H9 (cell line): Measurements from ENCODE around the gene AMMECR1L. TPM values are rescaled to one million over a fixed set of nuclear protein-coding genes. Genes with fewer than 3 reads are reported as not detected.

Experiments used
- DNase-seq: peaks from one replicate; pipeline ENCODE4 v3.0.0-alpha.2; 2017
- H2AFZ ChIP-seq: one replicate; pipeline ENCODE4 v1.6.1; 2013; ENCODE audit warnings: mild to moderate bottlenecking, low read length, control low read depth, moderate library complexity
- H2AK5ac ChIP-seq: 2 replicates; pipeline ENCODE4 v1.6.1; 2013; ENCODE audit warnings: low read length, control low read depth, mixed read lengths; ENCODE audit not compliant: insufficient read length
- H2BK120ac ChIP-seq: one replicate; pipeline ENCODE4 v1.6.1; 2013; ENCODE audit warnings: low read depth, mild to moderate bottlenecking, low read length, control low read depth, inconsistent platforms; ENCODE audit not compliant: poor library complexity, severe bottlenecking
- H2BK12ac ChIP-seq: 2 replicates; pipeline ENCODE4 v1.6.1; 2013; ENCODE audit warnings: low read length, control low read depth, mixed read lengths, low read depth; ENCODE audit not compliant: insufficient read length
- H2BK15ac ChIP-seq: 2 replicates; pipeline ENCODE4 v1.6.1; 2013; ENCODE audit warnings: low read depth, low read length, control low read depth
- H2BK20ac ChIP-seq: one replicate; pipeline ENCODE4 v1.6.1; 2013; ENCODE audit warnings: low read depth, mild to moderate bottlenecking, low read length, control low read depth, inconsistent platforms; ENCODE audit not compliant: poor library complexity, severe bottlenecking
- H2BK5ac ChIP-seq: 2 replicates; pipeline ENCODE4 v1.6.1; 2013; ENCODE audit warnings: low read length, control low read depth, mixed read lengths; ENCODE audit not compliant: insufficient read length
- H3K14ac ChIP-seq: 2 replicates; pipeline ENCODE4 v1.6.1; 2013; ENCODE audit warnings: low read length, control low read depth; ENCODE audit not compliant: insufficient read depth
- H3K18ac ChIP-seq: 2 replicates; pipeline ENCODE4 v1.6.1; 2013; ENCODE audit warnings: low read depth, mild to moderate bottlenecking, mixed read lengths, low read length, control low read depth; ENCODE audit not compliant: insufficient read length
- H3K23ac ChIP-seq: 2 replicates; pipeline ENCODE4 v1.6.1; 2013; ENCODE audit warnings: low read length, control low read depth, mixed read lengths, low read depth; ENCODE audit not compliant: insufficient read length
- H3K23me2 ChIP-seq: 2 replicates; pipeline ENCODE4 v1.6.1; 2013; ENCODE audit warnings: low read depth, mild to moderate bottlenecking, mixed read lengths, low read length, control low read depth; ENCODE audit not compliant: insufficient read length, poor library complexity, severe bottlenecking
- H3K27ac ChIP-seq: 2 replicates; pipeline ENCODE4 v1.5.1; 2013; ENCODE audit warnings: low read length, control low read depth, mixed read lengths, low read depth; ENCODE audit not compliant: insufficient read length
- H3K27me3 ChIP-seq: 2 replicates; pipeline ENCODE4 v1.6.1; 2013; ENCODE audit warnings: low read length, control low read depth, inconsistent platforms; ENCODE audit not compliant: insufficient read depth
- H3K4ac ChIP-seq: 2 replicates; pipeline ENCODE4 v1.6.1; 2013; ENCODE audit warnings: low read depth, mild to moderate bottlenecking, control low read depth, inconsistent platforms, low read length, moderate library complexity
- H3K4me1 ChIP-seq: 2 replicates; pipeline ENCODE4 v1.6.1; 2013; ENCODE audit warnings: low read length, control low read depth, inconsistent platforms; ENCODE audit not compliant: insufficient read depth
- H3K4me2 ChIP-seq: 2 replicates; pipeline ENCODE4 v1.6.1; 2013; ENCODE audit warnings: low read length, control low read depth, mixed read lengths; ENCODE audit not compliant: insufficient read length, insufficient read depth
- H3K56ac ChIP-seq: 2 replicates; pipeline ENCODE4 v1.6.1; 2013; ENCODE audit warnings: low read depth, mild to moderate bottlenecking, mixed read lengths, low read length, control low read depth; ENCODE audit not compliant: insufficient read length
- H3K79me1 ChIP-seq: 2 replicates; pipeline ENCODE4 v1.6.1; 2013; ENCODE audit warnings: low read depth, mild to moderate bottlenecking, moderate library complexity, low read length, control low read depth, inconsistent platforms; ENCODE audit not compliant: insufficient read depth, poor library complexity, severe bottlenecking
- H3K79me2 ChIP-seq: 2 replicates; pipeline ENCODE4 v1.6.1; 2013; ENCODE audit warnings: low read length, control low read depth, inconsistent platforms; ENCODE audit not compliant: insufficient read depth
- H3K9ac ChIP-seq: 2 replicates; pipeline ENCODE4 v1.6.1; 2013; ENCODE audit warnings: low read length, control low read depth, mixed read lengths; ENCODE audit not compliant: insufficient read length; ENCODE audit errors: extremely low read depth
- H3K9me3 ChIP-seq: one replicate; pipeline ENCODE4 v1.6.1; 2013; ENCODE audit warnings: low read depth, low read length, inconsistent platforms; ENCODE audit not compliant: control insufficient read depth
- H3T11ph ChIP-seq: one replicate; pipeline ENCODE4 v1.6.1; 2013; ENCODE audit warnings: mild to moderate bottlenecking, low read length, control low read depth, inconsistent platforms
- H4K20me1 ChIP-seq: one replicate; pipeline ENCODE4 v1.6.1; 2013; ENCODE audit not compliant: control insufficient read depth, insufficient read length, insufficient read depth
- H4K5ac ChIP-seq: 2 replicates; pipeline ENCODE4 v1.6.1; 2013; ENCODE audit warnings: low read depth, mild to moderate bottlenecking, mixed read lengths, low read length, control low read depth; ENCODE audit not compliant: insufficient read length
- H4K8ac ChIP-seq: replicated peaks from 2 replicates; pipeline ENCODE4 v1.6.1; 2013; ENCODE audit warnings: low read length, control low read depth, mixed read lengths, low read depth; ENCODE audit not compliant: insufficient read length
- H4K91ac ChIP-seq: 2 replicates; pipeline ENCODE4 v1.6.1; 2013; ENCODE audit warnings: low read depth, mild to moderate bottlenecking, moderate library complexity, mixed read lengths, low read length, control low read depth; ENCODE audit not compliant: insufficient read length
- H3K27ac Mint-ChIP-seq, 3 experiments: 2 replicates in 2 of 3; 3 replicates in 1 of 3; pipeline ENCODE4 v1.8.0; 2020 to 2021; ENCODE audit warnings: mixed read lengths in 3 of 3, mild to moderate bottlenecking in 1 of 3, moderate library complexity in 1 of 3
- H3K27me3 Mint-ChIP-seq: 2 replicates; pipeline ENCODE4 v1.8.0; 2021; ENCODE audit warnings: low read depth, mild to moderate bottlenecking, moderate library complexity, mixed read lengths
- H3K36me3 Mint-ChIP-seq, 3 experiments: 2 replicates in 2 of 3; 3 replicates in 1 of 3; pipeline ENCODE4 v1.8.0; 2020 to 2021; ENCODE audit warnings: low read depth in 3 of 3, mixed read lengths in 3 of 3; ENCODE audit not compliant: insufficient read depth in 1 of 3
- H3K4me1 Mint-ChIP-seq, 2 experiments: 2 replicates each; pipeline ENCODE4 v1.8.0; 2020; ENCODE audit warnings: mixed read lengths in 2 of 2
- H3K4me3 Mint-ChIP-seq, 2 experiments: 2 replicates in 1 of 2; 3 replicates in 1 of 2; pipeline ENCODE4 v1.8.0; 2020 to 2021; ENCODE audit warnings: mild to moderate bottlenecking in 2 of 2, mixed read lengths in 2 of 2, moderate library complexity in 1 of 2
- H3K9me3 Mint-ChIP-seq, 2 experiments: 2 replicates in 1 of 2; 3 replicates in 1 of 2; pipeline ENCODE4 v1.8.0; 2020; ENCODE audit warnings: mild to moderate bottlenecking in 2 of 2, mixed read lengths in 2 of 2, moderate library complexity in 1 of 2
- WGBS: extraction: QIAGEN DNeasy Blood & Tissue Kit; methylation state at CpG from one replicate; pipeline ENCODE4 v1.1.7; 2013; ENCODE audit warnings: missing lambda C conversion rate, low lambda C conversion rate, mixed read lengths; ENCODE audit not compliant: insufficient read length; ENCODE audit errors: extremely low coverage; 5-methylcytosine and 5-hydroxymethylcytosine counted together
- total RNA-seq: library from RNA; stranded (reverse); gene quantifications from 2 replicates; pipeline ENCODE4 v1.2.1, GENCODE V29; 2021
- TF ChIP-seq, protein P1 (sequence below): fragments of 200-600 bp; sonication (generic); conservative IDR thresholded peaks from 3 replicates; pipeline ENCODE4 v1.8.0; 2021; ENCODE audit warnings: antibody characterized with exemption, mild to moderate bottlenecking

AMMECR1L gene
- total RNA-seq, 1 experiment from 2014 or later, result 20.0 TPM

DNA sequence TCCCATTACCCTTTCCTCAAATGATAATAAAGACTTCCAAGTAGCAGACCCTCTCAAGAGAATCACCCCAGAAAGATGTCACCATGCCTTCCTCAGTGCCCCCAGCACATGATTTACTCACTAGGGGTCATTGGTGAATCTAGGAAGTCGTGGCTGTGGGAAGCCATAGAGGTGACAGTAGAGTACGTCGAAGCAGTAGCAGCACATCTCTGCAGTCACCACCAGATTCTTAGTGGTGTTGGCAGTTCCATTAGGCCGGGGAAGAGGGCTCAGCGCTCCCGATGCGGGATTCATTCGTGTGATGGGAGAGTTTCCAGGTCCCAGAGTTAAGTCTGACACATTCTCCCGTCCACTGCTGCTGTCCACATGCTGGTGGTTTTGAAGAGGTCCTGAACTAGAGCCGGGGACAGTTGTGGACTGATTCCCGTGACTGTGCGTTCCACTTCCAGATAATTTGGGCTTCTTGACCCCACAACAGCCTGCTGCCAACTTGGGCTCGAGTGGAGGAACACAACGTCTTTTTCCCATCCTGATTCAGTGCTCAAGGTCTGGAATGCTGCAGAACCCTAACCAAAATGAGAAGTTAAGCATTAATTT, 12.0 kb downstream of the AMMECR1L start:
- Histone ChIP-seq H3K14ac (no peak overlapping the region), H3K9me3 (no peaks in the 10 kb centered on the region), H4K91ac (no peak overlapping the region), H3K23ac (no peak overlapping the region), H2BK120ac (no peak overlapping the region), H4K5ac (no peak overlapping the region), H3T11ph (no peak overlapping the region), H2BK12ac (no peak overlapping the region), H3K4me1 (no peaks in the 10 kb centered on the region), H3K23me2 (no peaks in the 10 kb centered on the region), H3K27ac (no peak overlapping the region), H3K56ac (no peak overlapping the region), H2BK20ac (no peak overlapping the region), H2BK15ac (no peak overlapping the region), H3K79me2 (peaks cover 7% of the 10 kb centered on the region; the same call in 1 of the 2 replicates), H3K27me3 (no peaks in the 10 kb centered on the region), H4K20me1 (no peaks in the 10 kb centered on the region), H3K9ac (no peak overlapping the region), H2AK5ac (no peak overlapping the region), H4K8ac (no peak overlapping the region), H3K4ac (no peak overlapping the region), H3K79me1 (peaks cover 11% of the 10 kb centered on the region), H3K18ac (no peak overlapping the region), H2BK5ac (no peak overlapping the region), H3K4me2 (no peak overlapping the region), H2AFZ (no peak overlapping the region)
- WGBS, result no CpG with 5 or more reads among the region's 14 CpGs
- Mint-ChIP-seq H3K9me3 (no peaks in the 10 kb centered on the region), H3K4me3 (no peak overlapping the region), H3K4me1 (peaks cover 14 to 20% of the 10 kb centered on the region in 2 experiments), H3K36me3 (peaks cover 24 to 53% (median 47%) of the 10 kb centered on the region in 3 experiments; a peak in 6 of 7 replicates), H3K27ac (peak overlapping the region in 1 of 3 experiments; percentile 22; a peak in 2 of 7 replicates), H3K27me3 (no peaks in the 10 kb centered on the region)
- DNase-seq, result no peak
- TF ChIP-seq, protein P1, sequence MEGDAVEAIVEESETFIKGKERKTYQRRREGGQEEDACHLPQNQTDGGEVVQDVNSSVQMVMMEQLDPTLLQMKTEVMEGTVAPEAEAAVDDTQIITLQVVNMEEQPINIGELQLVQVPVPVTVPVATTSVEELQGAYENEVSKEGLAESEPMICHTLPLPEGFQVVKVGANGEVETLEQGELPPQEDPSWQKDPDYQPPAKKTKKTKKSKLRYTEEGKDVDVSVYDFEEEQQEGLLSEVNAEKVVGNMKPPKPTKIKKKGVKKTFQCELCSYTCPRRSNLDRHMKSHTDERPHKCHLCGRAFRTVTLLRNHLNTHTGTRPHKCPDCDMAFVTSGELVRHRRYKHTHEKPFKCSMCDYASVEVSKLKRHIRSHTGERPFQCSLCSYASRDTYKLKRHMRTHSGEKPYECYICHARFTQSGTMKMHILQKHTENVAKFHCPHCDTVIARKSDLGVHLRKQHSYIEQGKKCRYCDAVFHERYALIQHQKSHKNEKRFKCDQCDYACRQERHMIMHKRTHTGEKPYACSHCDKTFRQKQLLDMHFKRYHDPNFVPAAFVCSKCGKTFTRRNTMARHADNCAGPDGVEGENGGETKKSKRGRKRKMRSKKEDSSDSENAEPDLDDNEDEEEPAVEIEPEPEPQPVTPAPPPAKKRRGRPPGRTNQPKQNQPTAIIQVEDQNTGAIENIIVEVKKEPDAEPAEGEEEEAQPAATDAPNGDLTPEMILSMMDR, result no peak
